Measurements from ENCODE around the gene ABCC10.

- TF ChIP-seq, protein P1, sequence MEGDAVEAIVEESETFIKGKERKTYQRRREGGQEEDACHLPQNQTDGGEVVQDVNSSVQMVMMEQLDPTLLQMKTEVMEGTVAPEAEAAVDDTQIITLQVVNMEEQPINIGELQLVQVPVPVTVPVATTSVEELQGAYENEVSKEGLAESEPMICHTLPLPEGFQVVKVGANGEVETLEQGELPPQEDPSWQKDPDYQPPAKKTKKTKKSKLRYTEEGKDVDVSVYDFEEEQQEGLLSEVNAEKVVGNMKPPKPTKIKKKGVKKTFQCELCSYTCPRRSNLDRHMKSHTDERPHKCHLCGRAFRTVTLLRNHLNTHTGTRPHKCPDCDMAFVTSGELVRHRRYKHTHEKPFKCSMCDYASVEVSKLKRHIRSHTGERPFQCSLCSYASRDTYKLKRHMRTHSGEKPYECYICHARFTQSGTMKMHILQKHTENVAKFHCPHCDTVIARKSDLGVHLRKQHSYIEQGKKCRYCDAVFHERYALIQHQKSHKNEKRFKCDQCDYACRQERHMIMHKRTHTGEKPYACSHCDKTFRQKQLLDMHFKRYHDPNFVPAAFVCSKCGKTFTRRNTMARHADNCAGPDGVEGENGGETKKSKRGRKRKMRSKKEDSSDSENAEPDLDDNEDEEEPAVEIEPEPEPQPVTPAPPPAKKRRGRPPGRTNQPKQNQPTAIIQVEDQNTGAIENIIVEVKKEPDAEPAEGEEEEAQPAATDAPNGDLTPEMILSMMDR (IDR thresholded peaks at IDR 0.05) = no peak
- TF ChIP-seq POLR2AphosphoS5 (IDR thresholded peaks at IDR 0.05) = no peak
These were observed 14.3 kb upstream of the ABCC10 start for GRCh38 chr6:43413002-43413401.
